ENCODE results near the gene ATE1. TPM values are rescaled to one million over a fixed set of nuclear protein-coding genes. Genes with fewer than 3 reads are reported as not detected.

The ATE1 gene
- total RNA-seq (2021; ENCODE audit: unreplicated experiment) (39.2 TPM), Bru-seq, nascent RNA (percentile 80 among the genes with signal in this experiment), BruChase-seq, experiment 1, labeled RNA remaining after a 6-hour chase (percentile 78 among the genes with signal in this experiment), BruChase-seq, experiment 2, labeled RNA remaining after a 2-hour chase (percentile 76 among the genes with signal in this experiment)
- polyA plus RNA-seq (2012), result 11.9 and 14.2 TPM in 2 replicates
- long read RNA-seq, full-length matches to known transcripts, result 28 of 56 reads
- long read RNA-seq, partial matches to known transcripts, result 4 of 56 reads
- long read RNA-seq, other reads (novel, unspliced or antisense), result 24 of 56 reads

DNA sequence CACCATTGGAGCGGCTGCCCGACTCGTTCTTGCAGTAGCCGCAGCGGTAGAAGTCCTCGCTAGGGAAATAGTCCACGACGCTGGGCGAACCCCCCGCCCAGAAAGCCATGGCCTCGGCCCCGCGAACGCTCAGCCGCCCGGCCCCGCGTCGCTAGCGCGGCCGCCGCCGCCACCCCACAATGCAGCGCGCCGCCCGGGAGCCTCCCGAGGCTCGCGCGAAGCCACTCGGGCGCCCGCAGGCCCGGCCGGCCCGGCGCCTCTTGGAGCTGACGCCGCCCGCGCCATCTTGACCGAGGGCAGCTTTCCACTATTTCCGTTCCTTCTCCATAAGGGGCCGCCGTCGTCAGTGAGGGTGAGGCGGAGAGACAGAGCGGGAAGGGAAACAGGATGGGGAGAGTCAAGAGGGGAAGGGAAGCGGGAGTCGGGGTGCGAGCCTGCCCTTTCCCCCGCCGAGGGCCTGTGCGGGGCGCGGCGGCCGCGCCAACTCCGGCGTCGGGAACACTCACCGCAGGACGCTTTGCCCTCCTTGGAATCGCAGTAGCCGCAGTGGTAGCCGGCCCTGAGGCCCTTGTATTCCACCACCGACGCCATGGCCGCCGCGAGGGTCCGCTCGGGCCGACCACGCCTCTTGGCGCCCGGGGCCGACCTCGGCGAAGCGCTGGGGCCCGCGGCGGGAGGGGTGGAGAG lies at the start of gene ATE1:
ATE1 (minus strand) TSS at position 191 of the 687 bp plus-strand sequence; CDS start at position 109, 82 bp downstream.
- intact Hi-C loops (cut with micrococcal nuclease), result loop anchor here (2.0 to 10.0 kb wide), 5 partner anchors 47 to 603 kb away; partner anchors contain the start of gene NSMCE4A
- Histone ChIP-seq H3K9me2 (ENCODE audit: insufficient read depth) (no peaks in the 10 kb centered on the region), H3K4me1 (ENCODE audit: control insufficient read depth in 1 of 2, insufficient read depth in 2 of 2, low read length in 2 of 2) (peaks cover 10 to 17% of the 10 kb centered on the region in 2 experiments; a peak in 3 of 4 replicates), H3K79me2 (ENCODE audit: insufficient read depth, low read length) (peaks cover 38% of the 10 kb centered on the region), H3K27me3 (ENCODE audit: insufficient read depth, low read length) (no peaks in the 10 kb centered on the region), H3K4me2 (ENCODE audit: low read length) (peak within 1 kb of the TSS; percentile 79), H4K20me1 (ENCODE audit: insufficient read depth) (no peaks in the 10 kb centered on the region), H3K27ac (ENCODE audit: low read depth, low read length) (peak within 1 kb of the TSS; percentile 92), H3K9me3 (ENCODE audit: control insufficient read depth in 1 of 2, insufficient read depth in 1 of 2, low read depth in 1 of 2, low read length in 2 of 2) (no peaks in the 10 kb centered on the region), H3K36me3 (ENCODE audit: control insufficient read depth in 1 of 2, insufficient read depth in 2 of 2, low read length in 2 of 2) (no peaks in the 10 kb centered on the region), H3K4me3 (replicated peaks in 1 of 2; ENCODE audit: low read depth in 1 of 2, low read length in 2 of 2) (peak within 1 kb of the TSS; percentile 83), H2AFZ (ENCODE audit: low read depth, low read length, poor library complexity, severe bottlenecking) (peak within 1 kb of the TSS; percentile 46), H3K9ac (ENCODE audit: low read length) (peak within 1 kb of the TSS; percentile 96)
- peak; percentile 89 for ATAC-seq
- ChIA-PET POLR2A (interaction anchor here (1.5 to 1.6 kb wide), 2 partner anchors 20 to 185 kb away, joined by 4 to 6 read pairs; no protein-coding TSS in a partner anchor), CTCF (interaction anchor here (0.7 to 1.0 kb wide), 2 partner anchors 185 to 970 kb away, joined by 3 read pairs; no protein-coding TSS in a partner anchor), RAD21 (ENCODE audit: low non-redundant PET in 1 of 2, low total read pairs in 2 of 2, uncharacterized antibody in 2 of 2, unreplicated experiment in 2 of 2) (no interaction called here)
- BruUV-seq (replicated peaks), result no TSS peak
- DNase-seq (ENCODE audit: low read depth, low spot score), result peak; percentile 88
- TF ChIP-seq, protein P1, sequence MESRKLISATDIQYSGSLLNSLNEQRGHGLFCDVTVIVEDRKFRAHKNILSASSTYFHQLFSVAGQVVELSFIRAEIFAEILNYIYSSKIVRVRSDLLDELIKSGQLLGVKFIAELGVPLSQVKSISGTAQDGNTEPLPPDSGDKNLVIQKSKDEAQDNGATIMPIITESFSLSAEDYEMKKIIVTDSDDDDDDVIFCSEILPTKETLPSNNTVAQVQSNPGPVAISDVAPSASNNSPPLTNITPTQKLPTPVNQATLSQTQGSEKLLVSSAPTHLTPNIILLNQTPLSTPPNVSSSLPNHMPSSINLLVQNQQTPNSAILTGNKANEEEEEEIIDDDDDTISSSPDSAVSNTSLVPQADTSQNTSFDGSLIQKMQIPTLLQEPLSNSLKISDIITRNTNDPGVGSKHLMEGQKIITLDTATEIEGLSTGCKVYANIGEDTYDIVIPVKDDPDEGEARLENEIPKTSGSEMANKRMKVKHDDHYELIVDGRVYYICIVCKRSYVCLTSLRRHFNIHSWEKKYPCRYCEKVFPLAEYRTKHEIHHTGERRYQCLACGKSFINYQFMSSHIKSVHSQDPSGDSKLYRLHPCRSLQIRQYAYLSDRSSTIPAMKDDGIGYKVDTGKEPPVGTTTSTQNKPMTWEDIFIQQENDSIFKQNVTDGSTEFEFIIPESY (IDR thresholded peaks at IDR 0.05; ENCODE audit: extremely low read depth, insufficient replicate concordance, low read length), result peak; percentile 91
- TF ChIP-seq SRF (IDR thresholded peaks at IDR 0.05; ENCODE audit: low read depth) (no peak; the same call in 1 of the 2 replicates), ZNF274 (IDR thresholded peaks at IDR 0.05; ENCODE audit: low read depth, low read length) (no peak), ZFX (IDR thresholded peaks at IDR 0.05) (peak; percentile 99), JUND (IDR thresholded peaks at IDR 0.05) (0 out of 2 replicates have a peak, but pooled peaks have one; percentile 2), EZH2phosphoT487 (IDR thresholded peaks at IDR 0.05; ENCODE audit: borderline replicate concordance) (no peak), CBX3 (IDR thresholded peaks at IDR 0.05; ENCODE audit: low read depth) (peak; percentile 79; the same call in 1 of the 2 replicates), EGR1 (IDR thresholded peaks at IDR 0.05; ENCODE audit: low read depth) (peak; percentile 48; the same call in 1 of the 2 replicates), EZH2 (IDR thresholded peaks at IDR 0.05) (no peak), TCF7L2 (IDR thresholded peaks at IDR 0.05; ENCODE audit: borderline replicate concordance, extremely low read depth, insufficient read depth, insufficient read length) (peak; percentile 93), FOSL1 (IDR thresholded peaks at IDR 0.05; ENCODE audit: low read depth) (peak; percentile 14; the same call in 1 of the 2 replicates), POLR2AphosphoS5 (IDR thresholded peaks at IDR 0.05; ENCODE audit: low read depth, low read length) (peak; percentile 95), SIN3A (IDR thresholded peaks at IDR 0.05; ENCODE audit: low read depth) (peak; percentile 43), ELF1 (IDR thresholded peaks at IDR 0.05; ENCODE audit: borderline replicate concordance, low read depth) (no peak), SP1 (IDR thresholded peaks at IDR 0.05; ENCODE audit: low read depth) (peak; percentile 28; the same call in 1 of the 2 replicates), POLR2A (IDR thresholded peaks at IDR 0.05; ENCODE audit: borderline replicate concordance, extremely low read depth, insufficient read depth, insufficient read length) (peak; percentile 82)
- TF ChIP-seq, protein P2, sequence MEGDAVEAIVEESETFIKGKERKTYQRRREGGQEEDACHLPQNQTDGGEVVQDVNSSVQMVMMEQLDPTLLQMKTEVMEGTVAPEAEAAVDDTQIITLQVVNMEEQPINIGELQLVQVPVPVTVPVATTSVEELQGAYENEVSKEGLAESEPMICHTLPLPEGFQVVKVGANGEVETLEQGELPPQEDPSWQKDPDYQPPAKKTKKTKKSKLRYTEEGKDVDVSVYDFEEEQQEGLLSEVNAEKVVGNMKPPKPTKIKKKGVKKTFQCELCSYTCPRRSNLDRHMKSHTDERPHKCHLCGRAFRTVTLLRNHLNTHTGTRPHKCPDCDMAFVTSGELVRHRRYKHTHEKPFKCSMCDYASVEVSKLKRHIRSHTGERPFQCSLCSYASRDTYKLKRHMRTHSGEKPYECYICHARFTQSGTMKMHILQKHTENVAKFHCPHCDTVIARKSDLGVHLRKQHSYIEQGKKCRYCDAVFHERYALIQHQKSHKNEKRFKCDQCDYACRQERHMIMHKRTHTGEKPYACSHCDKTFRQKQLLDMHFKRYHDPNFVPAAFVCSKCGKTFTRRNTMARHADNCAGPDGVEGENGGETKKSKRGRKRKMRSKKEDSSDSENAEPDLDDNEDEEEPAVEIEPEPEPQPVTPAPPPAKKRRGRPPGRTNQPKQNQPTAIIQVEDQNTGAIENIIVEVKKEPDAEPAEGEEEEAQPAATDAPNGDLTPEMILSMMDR (IDR thresholded peaks at IDR 0.05 in 2 of 3, conservative IDR thresholded peaks at IDR 0.05 in 1 of 3; ENCODE audit: borderline replicate concordance in 1 of 3, insufficient read depth in 1 of 3, low read depth in 2 of 3, low read length in 2 of 3), result no peak
- TF ChIP-seq, protein P3, sequence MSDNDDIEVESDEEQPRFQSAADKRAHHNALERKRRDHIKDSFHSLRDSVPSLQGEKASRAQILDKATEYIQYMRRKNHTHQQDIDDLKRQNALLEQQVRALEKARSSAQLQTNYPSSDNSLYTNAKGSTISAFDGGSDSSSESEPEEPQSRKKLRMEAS (IDR thresholded peaks at IDR 0.05), result peak; percentile 82

Data from HCT116 (cell line).